Keratinocyte (primary cell): ENCODE measurements around the gene TRIM14. TPM values are rescaled to one million over a fixed set of nuclear protein-coding genes. Genes with fewer than 3 reads are reported as not detected.
"Not testable (repeated sequence)": the region's sequence is repeated elsewhere in the genome, so short reads cannot be mapped to it uniquely, and the experiment has no call there.

Experiments
- DNase-seq: peaks from one replicate; pipeline ENCODE4 v3.0.0-alpha.2; 2011; ENCODE audit warnings: low read depth, missing footprints, low spot score
- FAIRE-seq: peaks from 2 replicates; lab custom pipeline; 2011; peaks lifted over from hg19 to GRCh38; lab: Jason Lieb, UNC
- H2AFZ ChIP-seq: 2 replicates; pipeline ENCODE4 v1.6.0; 2012; ENCODE audit warnings: low read length, control low read depth, inconsistent platforms; ENCODE audit not compliant: control insufficient read depth
- H3K27ac ChIP-seq: 2 replicates; pipeline ENCODE4 v1.5.1; 2011; ENCODE audit warnings: low read length; ENCODE audit not compliant: control insufficient read depth, insufficient read depth
- H3K27me3 ChIP-seq: 3 replicates; pipeline ENCODE4 v1.6.0; 2011; ENCODE audit warnings: low read length; ENCODE audit not compliant: control insufficient read depth, insufficient read depth; ENCODE audit errors: extremely low read depth
- H3K36me3 ChIP-seq, 2 experiments: 2 replicates in 1 of 2; 3 replicates in 1 of 2; pipeline ENCODE4 v1.5.1; 2011; ENCODE audit warnings: low read length in 2 of 2, mild to moderate bottlenecking in 1 of 2; ENCODE audit not compliant: control insufficient read depth in 2 of 2, insufficient read depth in 2 of 2; ENCODE audit errors: extremely low read depth in 1 of 2
- H3K4me1 ChIP-seq: 3 replicates; pipeline ENCODE4 v1.5.1; 2011; ENCODE audit warnings: low read length; ENCODE audit not compliant: control insufficient read depth, insufficient read depth; ENCODE audit errors: extremely low read depth
- H3K4me2 ChIP-seq: 3 replicates; pipeline ENCODE4 v1.6.0; 2011; ENCODE audit warnings: low read depth, low read length; ENCODE audit not compliant: control insufficient read depth, insufficient read depth; ENCODE audit errors: extremely low read depth
- H3K4me3 ChIP-seq, 3 experiments: fragments of 200-600 bp in 1 of 3; sonication (generic) in 1 of 3; 2 replicates in 2 of 3; 3 replicates in 1 of 3; pipeline ENCODE4 v1.5.1; 2011 to 2016; ENCODE audit warnings: low read length in 3 of 3, mild to moderate bottlenecking in 3 of 3, control low read depth in 2 of 3, inconsistent platforms in 1 of 3, low read depth in 1 of 3, mixed read lengths in 1 of 3, mixed run types in 1 of 3, moderate library complexity in 1 of 3; ENCODE audit not compliant: control insufficient read depth in 2 of 3, insufficient read depth in 2 of 3; ENCODE audit errors: extremely low read depth in 1 of 3
- H3K79me2 ChIP-seq: 2 replicates; pipeline ENCODE4 v1.6.0; 2012; ENCODE audit warnings: low read length; ENCODE audit not compliant: control insufficient read depth, insufficient read depth
- H3K9ac ChIP-seq: 3 replicates; pipeline ENCODE4 v1.6.0; 2011; ENCODE audit warnings: low read length; ENCODE audit not compliant: control insufficient read depth, insufficient read depth; ENCODE audit errors: extremely low read depth
- H3K9me1 ChIP-seq: 3 replicates; pipeline ENCODE4 v1.6.0; 2011; ENCODE audit warnings: low read length; ENCODE audit not compliant: control insufficient read depth, insufficient read depth; ENCODE audit errors: extremely low read depth
- H3K9me3 ChIP-seq: 2 replicates; pipeline ENCODE4 v1.5.1; 2012; ENCODE audit warnings: low read depth, low read length; ENCODE audit not compliant: control insufficient read depth
- H4K20me1 ChIP-seq: 3 replicates; pipeline ENCODE4 v1.6.0; 2011; ENCODE audit warnings: low read length; ENCODE audit not compliant: control insufficient read depth, insufficient read depth; ENCODE audit errors: extremely low read depth
- CTCF ChIP-seq, 3 experiments: IDR thresholded peaks in 1 of 3; conservative IDR thresholded peaks in 1 of 3; optimal IDR thresholded peaks in 1 of 3; 2 replicates in 2 of 3; 3 replicates in 1 of 3; pipeline versions ENCODE3 to v1.5.1; 2011; ENCODE audit warnings: low read length in 3 of 3, mild to moderate bottlenecking in 3 of 3, moderate library complexity in 2 of 3, control low read depth in 1 of 3, inconsistent platforms in 1 of 3; ENCODE audit not compliant: insufficient read depth in 2 of 3; ENCODE audit errors: extremely low read depth in 1 of 3
- EZH2 ChIP-seq: IDR thresholded peaks from one replicate; pipeline ENCODE4 v1.6.1; 2012; ENCODE audit warnings: inconsistent platforms, mild to moderate bottlenecking, low read length, moderate library complexity
- dilution Hi-C: fragments of 300-500 bp; cut with MboI; formaldehyde crosslinking; loops from one replicate; pipeline ENCODE4 v1.7.0; 2020; ENCODE audit warnings: low sequenced_read_pairs; ENCODE audit not compliant: extremely low pct_ligation_motif_present
- polyA plus RNA-seq, 5 experiments: library from polyadenylated mRNA; depleted of rRNA in 3 of 5; stranded (reverse) in 3 of 5; stranded (forward) in 1 of 5; unstranded in 1 of 5; fragments of >200 nt; gene quantifications; 1 replicate in 1 of 5; 2 replicates in 3 of 5; 3 replicates in 1 of 5; pipeline versions ENCODE4 v1.2.1 to v1.2.3, GENCODE V29; 2011 to 2012; ENCODE audit warnings: missing spikeins in 2 of 5, low read depth in 1 of 5, low replicate concordance in 1 of 5

The TRIM14 gene
- polyA plus RNA-seq, 1 donor (not counting 4 experiments of a cell fraction or from before 2014, with no cell fraction given), result 22.1 TPM

- H3K36me3 ChIP-seq, result peaks cover 32 to 60% of the 10 kb centered on the region in 2 experiments
- no peaks in the 10 kb centered on the region for H3K9me3 ChIP-seq
- H3K27me3 ChIP-seq, result no peaks in the 10 kb centered on the region
- no peak overlapping the region for H3K27ac ChIP-seq
- H2AFZ ChIP-seq, result no peak overlapping the region
- H3K9me1 ChIP-seq, result no peaks in the 10 kb centered on the region
- H3K4me1 ChIP-seq, result no peaks in the 10 kb centered on the region
- TF ChIP-seq EZH2 (no peak), CTCF (optimal IDR thresholded peaks at IDR 0.05 in 1 of 3, IDR thresholded peaks at IDR 0.05 in 1 of 3, conservative IDR thresholded peaks at IDR 0.05 in 1 of 3; ENCODE audit: extremely low read depth in 1 of 3, insufficient read depth in 2 of 3, low read length in 3 of 3) (no peak)
- H4K20me1 ChIP-seq, result no peaks in the 10 kb centered on the region
- no peaks in the 10 kb centered on the region for H3K79me2 ChIP-seq
- FAIRE-seq, result no peak
- no peak overlapping the region for H3K4me3 ChIP-seq
- no peak overlapping the region for H3K4me2 ChIP-seq
- H3K9ac ChIP-seq, result no peak overlapping the region
- dilution Hi-C loops, result no loop called here
- no peak for DNase-seq
Measured at GRCh38 chr9:98127226-98127625, 8.2 kb upstream of the TRIM14 start.

- TF ChIP-seq CTCF (optimal IDR thresholded peaks at IDR 0.05 in 1 of 3, IDR thresholded peaks at IDR 0.05 in 1 of 3, conservative IDR thresholded peaks at IDR 0.05 in 1 of 3; ENCODE audit: extremely low read depth in 1 of 3, insufficient read depth in 2 of 3, low read length in 3 of 3) (no peak), EZH2 (no peak)
- Histone ChIP-seq H3K36me3 (peaks cover 27 to 46% of the 10 kb centered on the region in 2 experiments), H3K4me3 (no peak overlapping the region), H3K4me1 (peaks cover 14% of the 10 kb centered on the region), H3K9me1 (no peaks in the 10 kb centered on the region), H3K79me2 (no peaks in the 10 kb centered on the region), H3K9me3 (no peaks in the 10 kb centered on the region), H3K27me3 (no peaks in the 10 kb centered on the region), H4K20me1 (no peaks in the 10 kb centered on the region), H2AFZ (no peak overlapping the region), H3K4me2 (no peak overlapping the region), H3K27ac (no peak overlapping the region), H3K9ac (no peak overlapping the region)
- FAIRE-seq, result no peak
- DNase-seq, result no peak
- dilution Hi-C loops, result no loop called here
Measured at GRCh38 chr9:98124637-98125426, 5.8 kb upstream of the TRIM14 start.

GRCh38 chr9:98124091-98124490 is 5.1 kb upstream of the TRIM14 start:
- FAIRE-seq, H3K79me2 ChIP-seq, H3K4me3 ChIP-seq, H3K9ac ChIP-seq, dilution Hi-C loops, H4K20me1 ChIP-seq, H3K27me3 ChIP-seq, H3K9me3 ChIP-seq, DNase-seq, H3K9me1 ChIP-seq, H2AFZ ChIP-seq, H3K27ac ChIP-seq, H3K4me2 ChIP-seq: not testable (repeated sequence)
- H3K4me1 ChIP-seq, result peaks cover 14% of the 10 kb centered on the region
- H3K36me3 ChIP-seq, result peaks cover 24 to 39% of the 10 kb centered on the region in 2 experiments
